Measurements from ENCODE around the gene ST7.

The ST7 gene

GRCh38 chr7:117110480-117111315 lies 157.4 kb downstream of the ST7 start:
- H3K4me3 Mint-ChIP-seq, result peak overlapping the region in 1 of 3 experiments; percentile 39
- peaks cover 54% of the 10 kb centered on the region for H3K4me1 Mint-ChIP-seq
- no peak for TF ChIP-seq CTCF (IDR thresholded peaks at IDR 0.05; ENCODE audit: unreplicated experiment in 3 of 3)
- peaks cover 21% of the 10 kb centered on the region for H3K36me3 Mint-ChIP-seq (ENCODE audit: low read depth)
- no peaks in the 10 kb centered on the region for H3K27me3 Mint-ChIP-seq (ENCODE audit: low read depth)
- H3K9me3 Mint-ChIP-seq, result peaks cover 10% of the 10 kb centered on the region
- H3K27ac Mint-ChIP-seq, result peak overlapping the region; percentile 36 to 52 (median 40)

- Mint-ChIP-seq H3K36me3 (ENCODE audit: low read depth) (peaks cover 21% of the 10 kb centered on the region), H3K27ac (no peak overlapping the region), H3K9me3 (peaks cover 10% of the 10 kb centered on the region), H3K4me1 (peaks cover 63% of the 10 kb centered on the region), H3K27me3 (ENCODE audit: low read depth) (no peaks in the 10 kb centered on the region), H3K4me3 (peak overlapping the region in 1 of 3 experiments; percentile 29)
- no peak for TF ChIP-seq CTCF (IDR thresholded peaks at IDR 0.05; ENCODE audit: unreplicated experiment in 3 of 3)
Observed at GRCh38 chr7:117111535-117111934, 158.2 kb downstream of the ST7 start.

GRCh38 chr7:117112640-117113039 lies 159.3 kb downstream of the ST7 start:
- Mint-ChIP-seq H3K9me3 (peaks cover 10% of the 10 kb centered on the region), H3K36me3 (ENCODE audit: low read depth) (peaks cover 16% of the 10 kb centered on the region), H3K4me1 (peaks cover 70% of the 10 kb centered on the region), H3K27ac (peak overlapping the region; percentile 14 to 61 (median 37)), H3K4me3 (no peak overlapping the region), H3K27me3 (ENCODE audit: low read depth) (no peaks in the 10 kb centered on the region)
- TF ChIP-seq CTCF (IDR thresholded peaks at IDR 0.05; ENCODE audit: unreplicated experiment in 3 of 3), result no peak

- Mint-ChIP-seq H3K4me1 (peaks cover 77% of the 10 kb centered on the region), H3K36me3 (ENCODE audit: low read depth) (peaks cover 6% of the 10 kb centered on the region)
Observed at GRCh38 chr7:117113871-117114270, 160.6 kb downstream of the ST7 start.

GRCh38 chr7:117114272-117114671 lies 161.0 kb downstream of the ST7 start:
- peak overlapping the region; percentile 37 to 93 (median 61) for H3K27ac Mint-ChIP-seq
- peak overlapping the region in 1 of 3 experiments; percentile 35 for H3K4me3 Mint-ChIP-seq
- peaks cover 78% of the 10 kb centered on the region for H3K4me1 Mint-ChIP-seq
- H3K27me3 Mint-ChIP-seq (ENCODE audit: low read depth), result no peaks in the 10 kb centered on the region
- no peaks in the 10 kb centered on the region for H3K9me3 Mint-ChIP-seq
- no peak for TF ChIP-seq CTCF (IDR thresholded peaks at IDR 0.05; ENCODE audit: unreplicated experiment in 3 of 3)
- peaks cover 3% of the 10 kb centered on the region for H3K36me3 Mint-ChIP-seq (ENCODE audit: low read depth)

More at GRCh38 chr7:117113871-117114270, 160.6 kb downstream of the ST7 start:
- no peaks in the 10 kb centered on the region for H3K27me3 Mint-ChIP-seq (ENCODE audit: low read depth)
- H3K27ac Mint-ChIP-seq, result peak overlapping the region; percentile 37 to 93 (median 61)
- H3K9me3 Mint-ChIP-seq, result peaks cover 3% of the 10 kb centered on the region
- no peak overlapping the region for H3K4me3 Mint-ChIP-seq
- no peak for TF ChIP-seq CTCF (IDR thresholded peaks at IDR 0.05; ENCODE audit: unreplicated experiment in 3 of 3)

GRCh38 chr7:117116211-117116610 lies 162.9 kb downstream of the ST7 start:
- Mint-ChIP-seq H3K4me1 (peaks cover 72% of the 10 kb centered on the region), H3K9me3 (no peaks in the 10 kb centered on the region), H3K36me3 (ENCODE audit: low read depth) (no peaks in the 10 kb centered on the region), H3K27me3 (ENCODE audit: low read depth) (no peaks in the 10 kb centered on the region), H3K4me3 (no peak overlapping the region), H3K27ac (peak overlapping the region in 1 of 3 experiments; percentile 21)
- TF ChIP-seq CTCF (IDR thresholded peaks at IDR 0.05; ENCODE audit: unreplicated experiment in 3 of 3), result no peak

Data from nephron (organoid).